Right cardiac atrium (tissue), 5 donors: ENCODE data around the gene GLIPR2. TPM values are rescaled to one million over a fixed set of nuclear protein-coding genes. Genes with fewer than 3 reads are reported as not detected.
A peak's percentile ranks its signal among the peaks of the same experiment; 100 is the strongest.

Source experiments
- ATAC-seq, 2 donors: fragments of 200-7000 bp; cut with Tn5 transposase; one replicate each; pipeline versions ENCODE4 v1.8.0 to v1.9.1; 2020; ENCODE audit warnings: moderate library complexity in 2 of 2, mild to moderate bottlenecking in 1 of 2
- DNase-seq, 3 donors: peaks; one replicate each; pipeline ENCODE4 v3.0.0-alpha.2; 2020
- H3K27ac ChIP-seq: one replicate; pipeline ENCODE4 v1.5.1; 2013; ENCODE audit warnings: mild to moderate bottlenecking, low read length, control low read depth, moderate library complexity
- H3K27me3 ChIP-seq: one replicate; pipeline ENCODE4 v1.6.1; 2013; ENCODE audit not compliant: control insufficient read depth, insufficient read depth
- H3K4me1 ChIP-seq: one replicate; pipeline ENCODE4 v1.6.1; 2013; ENCODE audit warnings: low read length; ENCODE audit not compliant: control insufficient read depth, insufficient read depth
- H3K4me3 ChIP-seq: one replicate; pipeline ENCODE4 v1.5.1; 2013; ENCODE audit warnings: low read length, control low read depth
- H3K9me3 ChIP-seq: one replicate; pipeline ENCODE4 v1.6.1; 2013; ENCODE audit warnings: low read length; ENCODE audit not compliant: control insufficient read depth
- whole genome bisulfite sequencing: extraction: QIAGEN DNeasy Blood & Tissue Kit; methylation state at CpG from one replicate; pipeline ENCODE4 v1.1.7; 2013; 5-methylcytosine and 5-hydroxymethylcytosine counted together
- intact Hi-C, 4 donors: fragments of 100-400 bp; cut with DNase I; formaldehyde crosslinking; loops; one replicate each; pipeline versions ENCODE4 v1.11.0 to v1.14.0; 2022 to 2023
- polyA plus RNA-seq: library from polyadenylated mRNA; stranded (reverse); fragments of 200-250 nt; gene quantifications from one replicate; pipeline ENCODE4 v1.2.3, GENCODE V29; 2013
- total RNA-seq, 4 donors: library from RNA; stranded (reverse); fragmentation: NEBNext Ultra II Directional; extraction: Animal tissue kit (Norgen Biotek cat#: 25700); gene quantifications; one replicate each; pipeline ENCODE4 v1.2.1, GENCODE V29; 2021
- donor health status: healthy with polysubstance abuse.
- donor health status: DM: no; HTN: yes; CAD: no.
- donor health status: DM: no; HTN: no; CAD: no.
- donor health status: DM: no; HTN: yes; CAD: no; lungs with severe emphysema.
- donor health status: DM: yes; HTN: yes; CAD: no.

GLIPR2 gene
- total and polyA plus RNA-seq, 5 donors: 8.8 to 23.2 (median 12.8) TPM

DNA sequence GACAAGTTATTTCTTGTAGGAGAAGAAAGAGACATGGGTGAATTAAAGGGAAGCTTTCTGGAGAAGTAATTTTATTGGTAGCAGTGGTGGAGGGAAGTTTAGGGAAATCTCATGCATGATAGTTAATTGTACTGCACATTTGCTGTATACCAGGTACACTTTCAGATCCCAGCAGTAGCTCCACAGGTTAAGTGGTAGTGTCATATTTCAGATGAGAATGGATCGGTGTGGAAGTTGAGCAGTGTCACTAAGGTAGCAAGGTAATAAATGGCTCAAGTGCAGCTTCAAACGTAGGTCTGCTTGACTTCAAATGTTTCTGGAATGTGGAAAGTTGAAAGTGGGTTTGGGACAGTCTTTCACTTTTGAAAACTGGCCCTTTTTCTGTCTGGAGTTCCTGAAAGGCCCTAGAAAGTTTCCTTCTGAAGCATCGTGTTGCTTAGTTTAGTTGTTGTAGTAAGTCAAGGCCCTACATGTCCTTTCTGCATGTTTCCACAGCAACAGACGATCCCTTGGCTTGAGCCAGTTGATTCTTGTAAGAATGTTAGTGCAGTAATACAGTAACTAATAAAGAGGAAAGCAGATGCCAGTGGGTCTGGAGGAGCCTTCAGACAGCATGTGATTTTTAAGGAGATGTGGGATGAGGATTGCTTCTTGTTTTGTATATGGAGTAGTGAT is 57.9 kb downstream of the GLIPR2 start:
- Histone ChIP-seq H3K4me3 (no peak overlapping the region), H3K4me1 (peaks cover 14% of the 10 kb centered on the region), H3K9me3 (no peaks in the 10 kb centered on the region), H3K27ac (no peak overlapping the region), H3K27me3 (no peaks in the 10 kb centered on the region)
- intact Hi-C loops: no loop called here
- no peak for ATAC-seq
- no peak for DNase-seq
- 47% methylated on average over 4 of the region's 4 CpGs for WGBS

DNA sequence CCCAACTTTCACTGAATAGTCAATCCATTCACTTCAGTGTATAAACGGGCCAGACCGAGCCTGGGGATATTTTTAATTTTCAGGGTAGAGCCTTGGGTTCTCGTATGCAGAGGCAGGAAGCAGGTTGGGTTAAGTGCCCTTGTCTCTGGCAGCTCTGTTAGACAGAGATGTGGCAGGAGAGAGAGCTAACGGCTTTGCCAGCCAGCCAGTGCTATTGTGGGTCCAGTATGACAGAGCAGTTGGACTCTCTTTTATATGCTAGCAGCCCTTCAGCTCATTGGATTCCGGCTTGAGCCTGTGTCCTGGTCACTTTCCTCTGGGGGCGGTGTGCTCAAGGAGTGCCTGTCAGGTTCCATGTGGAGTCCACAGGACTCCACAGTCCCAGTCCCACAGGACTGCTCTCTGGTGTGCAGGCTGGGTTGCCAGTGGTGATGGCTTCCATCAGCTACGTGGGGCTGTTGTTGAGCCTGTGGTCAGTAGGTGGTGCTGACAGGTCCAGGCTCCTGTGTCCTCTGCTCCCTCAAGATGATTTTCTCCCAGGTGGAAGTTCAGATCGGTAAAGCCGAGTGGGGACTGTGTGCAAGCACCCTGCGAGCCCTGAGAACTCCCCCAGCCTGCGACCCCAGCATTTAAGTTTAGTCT is 68.5 kb downstream of the GLIPR2 start:
- 77% methylated on average over 11 of the region's 11 CpGs for WGBS
- Histone ChIP-seq H3K9me3 (no peaks in the 10 kb centered on the region), H3K4me1 (peaks cover 13% of the 10 kb centered on the region), H3K4me3 (no peak overlapping the region), H3K27me3 (no peaks in the 10 kb centered on the region), H3K27ac (peak overlapping the region; percentile 17)
- ATAC-seq: peak; percentile 15 to 39
- no peak for DNase-seq
- intact Hi-C loops: no loop called here

DNA sequence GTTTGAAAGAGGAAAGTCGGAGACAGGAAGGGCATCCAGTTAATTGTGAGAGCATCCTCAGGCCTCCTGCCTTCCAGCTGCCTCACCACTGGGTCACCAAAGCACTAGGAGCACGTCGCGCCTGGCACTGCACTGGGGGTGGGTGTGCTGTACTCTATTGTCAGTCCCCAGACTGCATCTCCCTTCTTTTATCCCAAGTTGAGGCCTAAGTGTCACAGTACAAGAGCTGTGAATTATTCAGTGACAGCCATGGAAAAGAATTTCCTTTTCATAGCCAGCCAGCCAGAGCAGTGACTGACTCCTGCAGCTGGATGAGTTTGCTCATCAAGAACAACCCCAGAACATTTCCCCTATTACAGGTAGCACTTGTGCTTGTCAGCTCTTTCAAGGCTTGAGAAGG is 70.5 kb downstream of the GLIPR2 start:
- intact Hi-C loops: no loop called here
- Histone ChIP-seq H3K27me3 (no peaks in the 10 kb centered on the region), H3K4me3 (no peak overlapping the region), H3K27ac (peak overlapping the region; percentile 85), H3K9me3 (no peaks in the 10 kb centered on the region), H3K4me1 (peaks cover 24% of the 10 kb centered on the region)
- ATAC-seq (peak; percentile 54 to 56), DNase-seq (peak in 2 of 3 donors; percentile 47 to 64)
- WGBS: 39% methylated on average over 4 of the region's 4 CpGs

DNA sequence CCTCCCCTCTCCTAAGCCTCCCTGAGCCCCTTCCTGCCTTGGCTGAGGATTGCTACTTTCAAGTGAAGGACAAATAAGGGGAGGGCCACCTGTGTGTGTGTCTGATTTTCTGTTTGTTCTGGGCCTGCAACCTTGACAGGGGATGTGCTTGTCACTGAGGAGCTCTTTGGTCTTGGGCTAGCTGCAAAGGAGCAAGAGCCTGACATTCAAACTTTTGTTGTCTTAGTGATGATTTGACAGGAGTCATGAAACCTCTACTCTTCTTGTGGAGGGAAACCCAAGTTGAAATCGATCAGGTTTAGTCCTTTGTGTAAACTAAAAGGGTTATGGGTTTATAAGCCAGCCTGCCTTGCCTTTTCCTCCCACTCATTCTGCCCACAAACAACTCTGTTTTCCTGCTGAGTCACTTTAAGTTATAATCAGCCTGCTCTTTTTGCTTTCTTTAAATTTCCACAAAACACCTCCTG is 71.0 kb downstream of the GLIPR2 start:
- H3K27ac ChIP-seq: peak overlapping the region; percentile 85
- WGBS: 48% methylated on average over 1 of the region's 1 CpG
- peaks cover 27% of the 10 kb centered on the region for H3K4me1 ChIP-seq
- H3K27me3 ChIP-seq: no peaks in the 10 kb centered on the region
- H3K4me3 ChIP-seq: no peak overlapping the region
- ATAC-seq: no peak
- intact Hi-C loops: no loop called here
- no peaks in the 10 kb centered on the region for H3K9me3 ChIP-seq
- DNase-seq: no peak

DNA sequence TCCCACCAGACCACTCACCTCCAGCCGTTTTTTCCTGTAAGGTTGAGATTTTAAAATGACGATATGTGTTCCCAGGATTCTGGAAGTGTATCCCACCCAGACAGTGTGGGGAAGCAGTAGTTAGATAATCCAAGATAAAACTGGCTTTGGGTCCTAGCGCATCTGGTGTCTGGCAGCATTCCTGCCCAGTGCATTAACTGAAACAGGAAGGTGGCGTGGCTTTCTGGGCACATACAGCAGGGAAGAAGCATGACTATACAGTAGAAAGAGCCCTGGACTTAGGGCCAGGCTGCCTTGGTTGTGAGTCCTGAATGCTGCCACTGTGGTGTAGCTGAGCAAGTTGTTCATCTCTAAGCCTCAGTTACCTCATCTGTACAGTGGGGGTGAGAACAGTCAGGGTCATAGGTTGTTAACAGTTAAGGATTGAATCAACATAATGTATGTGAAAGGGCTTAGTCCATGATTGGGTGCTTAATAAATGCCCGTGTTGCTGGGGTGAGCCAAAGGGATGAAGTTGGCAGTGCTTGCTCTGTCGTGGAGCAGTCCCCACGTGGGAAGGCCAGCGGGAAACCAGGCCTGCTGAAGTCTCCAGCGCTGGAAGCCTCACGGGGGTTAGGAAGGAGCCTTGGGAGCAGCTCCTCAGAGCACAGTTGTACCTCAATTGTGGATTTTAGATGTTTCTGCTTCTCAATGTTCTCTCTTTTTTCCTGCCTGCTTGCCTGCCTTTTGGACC is 72.2 kb downstream of the GLIPR2 start:
- peaks cover 35% of the 10 kb centered on the region for H3K4me1 ChIP-seq
- intact Hi-C loops: no loop called here
- no peak for ATAC-seq

DNA sequence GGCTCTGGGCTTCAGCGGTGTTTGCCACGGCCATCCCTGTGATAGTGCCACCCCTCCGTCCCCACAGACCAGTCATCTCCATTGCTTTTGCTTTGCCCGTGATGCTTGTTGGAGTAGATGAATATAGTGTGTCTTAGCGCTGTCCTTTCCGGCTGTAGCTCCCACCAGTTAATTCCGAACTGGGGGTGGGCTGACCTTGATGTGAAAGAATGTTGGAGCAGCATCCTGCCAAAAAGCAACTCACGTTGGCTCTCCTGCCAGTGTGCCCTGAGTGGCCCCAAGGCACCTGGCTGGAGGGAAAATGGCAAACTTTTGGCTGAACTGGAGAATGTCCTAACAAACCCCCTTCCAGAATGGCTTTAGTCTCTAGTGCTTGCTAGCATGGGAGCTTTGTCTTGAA is 74.2 kb downstream of the GLIPR2 start:
- Histone ChIP-seq H3K27ac (peak overlapping the region; percentile 46), H3K4me1 (peaks cover 37% of the 10 kb centered on the region)
- WGBS: 64% methylated on average over 8 of the region's 8 CpGs

More for the DNA sequence above, 72.2 kb downstream of the GLIPR2 start:
- DNase-seq: no peak
- WGBS: 56% methylated on average over 10 of the region's 10 CpGs
- H3K4me3 ChIP-seq: no peak overlapping the region
- H3K9me3 ChIP-seq: no peaks in the 10 kb centered on the region
- no peaks in the 10 kb centered on the region for H3K27me3 ChIP-seq
- H3K27ac ChIP-seq: peak overlapping the region; percentile 57

DNA sequence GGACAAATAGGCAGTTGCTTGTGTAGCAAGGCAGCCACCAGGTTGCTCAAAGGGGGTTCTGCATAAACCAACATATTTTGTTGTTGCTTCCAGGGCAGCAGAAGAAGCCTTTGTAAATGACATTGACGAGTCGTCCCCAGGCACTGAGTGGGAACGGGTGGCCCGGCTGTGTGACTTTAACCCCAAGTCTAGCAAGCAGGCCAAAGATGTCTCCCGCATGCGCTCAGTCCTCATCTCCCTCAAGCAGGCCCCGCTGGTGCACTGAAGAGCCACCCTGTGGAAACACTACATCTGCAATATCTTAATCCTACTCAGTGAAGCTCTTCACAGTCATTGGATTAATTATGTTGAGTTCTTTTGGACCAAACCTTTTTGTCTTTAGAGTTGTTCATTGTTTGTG is 75.0 kb downstream of the GLIPR2 start:
- intact Hi-C loops: no loop called here
- no peak overlapping the region for H3K27ac ChIP-seq
- DNase-seq (no peak), ATAC-seq (no peak)
- H3K4me3 ChIP-seq: no peak overlapping the region
- H3K4me1 ChIP-seq: peaks cover 38% of the 10 kb centered on the region
- 61% methylated on average over 7 of the region's 7 CpGs for WGBS
- no peaks in the 10 kb centered on the region for H3K27me3 ChIP-seq
- H3K9me3 ChIP-seq: no peaks in the 10 kb centered on the region

More for the DNA sequence above, 74.2 kb downstream of the GLIPR2 start:
- Histone ChIP-seq H3K4me3 (no peak overlapping the region), H3K27me3 (no peaks in the 10 kb centered on the region), H3K9me3 (no peaks in the 10 kb centered on the region)
- no peak for ATAC-seq
- intact Hi-C loops: no loop called here
- DNase-seq: no peak

DNA sequence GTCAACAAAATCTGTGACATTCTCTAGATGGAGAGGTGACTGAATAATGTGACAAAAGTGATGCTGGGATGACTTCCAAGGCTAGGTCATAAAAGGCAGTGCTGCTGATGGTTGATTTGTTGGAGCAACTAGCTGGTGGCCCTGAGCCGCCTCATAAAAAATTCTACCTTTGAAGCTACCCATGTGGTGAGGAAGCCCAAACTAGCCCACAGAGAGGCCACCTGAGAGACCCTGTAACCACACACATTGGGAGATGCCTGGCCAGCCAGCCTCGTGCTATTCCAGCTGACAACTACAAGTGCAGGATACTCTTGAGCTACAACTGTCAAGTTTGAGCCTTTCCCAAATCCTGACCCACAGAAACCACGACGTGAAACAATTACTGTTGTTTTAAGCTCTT is 76.9 kb downstream of the GLIPR2 start:
- no peak for ATAC-seq
- peaks cover 29% of the 10 kb centered on the region for H3K4me1 ChIP-seq
- peak overlapping the region; percentile 25 for H3K27ac ChIP-seq
- no peak overlapping the region for H3K4me3 ChIP-seq
- DNase-seq: no peak
- no peaks in the 10 kb centered on the region for H3K27me3 ChIP-seq
- intact Hi-C loops: no loop called here
- 76% methylated on average over 4 of the region's 4 CpGs for WGBS
- H3K9me3 ChIP-seq: no peaks in the 10 kb centered on the region

Other genes with a start within 250 kb of the GLIPR2 start
- gene HRCT1, start 230.5 kb upstream of the GLIPR2 start, total RNA-seq: 1 to 10 TPM; 2.0 to 5.9 (median 5.1) TPM
- gene HRCT1, start 230.5 kb upstream of the GLIPR2 start, polyA plus RNA-seq: 3.3 TPM
- 1 to 10 TPM; 3.7 to 8.0 (median 5.8) TPM for gene SPAAR, start 227.2 kb upstream of the GLIPR2 start, total RNA-seq
- 8.7 TPM for gene SPAAR, start 227.2 kb upstream of the GLIPR2 start, polyA plus RNA-seq
- gene OR2S2, start 178.6 kb upstream of the GLIPR2 start, total RNA-seq: not detected
- gene OR2S2, start 178.6 kb upstream of the GLIPR2 start, polyA plus RNA-seq: not detected
- 10 to 100 TPM in 1 of 4 donors, 1 to 10 TPM in 3; 7.4 to 10.1 (median 8.6) TPM for gene RECK, start 99.8 kb upstream of the GLIPR2 start, total RNA-seq
- 4.3 TPM for gene RECK, start 99.8 kb upstream of the GLIPR2 start, polyA plus RNA-seq
- gene CCIN, start 32.7 kb downstream of the GLIPR2 start, total RNA-seq: under 1 TPM in 3 of 4 donors, not detected in 1; 0.12 to 0.28 (median 0.17) TPM
- gene CCIN, start 32.7 kb downstream of the GLIPR2 start, polyA plus RNA-seq: 0.07 TPM
- gene CLTA, start 54.2 kb downstream of the GLIPR2 start, total RNA-seq: 10 to 100 TPM; 69.0 to 76.7 (median 75.1) TPM
- 69.5 TPM for gene CLTA, start 54.2 kb downstream of the GLIPR2 start, polyA plus RNA-seq
- gene GNE, start 121.7 kb downstream of the GLIPR2 start, total RNA-seq: 10 to 100 TPM; 12.1 to 16.7 (median 14.8) TPM
- 7.7 TPM for gene GNE, start 121.7 kb downstream of the GLIPR2 start, polyA plus RNA-seq